Sigmoid colon (tissue), 7 donors: ENCODE measurements around the gene NDUFS1. TPM values are rescaled to one million over a fixed set of nuclear protein-coding genes. Genes with fewer than 3 reads are reported as not detected.

Experiments used
- DNase-seq: peaks from one replicate; pipeline ENCODE4 v3.0.0-alpha.2; 2019
- H3K27ac ChIP-seq, 4 donors: fragments of 200-600 bp; sonication (generic); one replicate each; pipeline ENCODE4 v1.5.1; 2016 to 2019; ENCODE audit warnings: mild to moderate bottlenecking in 1 of 4
- H3K27me3 ChIP-seq, 3 donors: fragments of 200-600 bp; sonication (generic); one replicate each; pipeline ENCODE4 v1.5.1; 2019; ENCODE audit warnings: mild to moderate bottlenecking in 1 of 3
- H3K36me3 ChIP-seq, 4 donors: fragments of 200-600 bp; sonication (generic); one replicate each; pipeline ENCODE4 v1.5.1; 2016 to 2019
- H3K4me1 ChIP-seq, 4 donors: fragments of 200-600 bp; sonication (generic); one replicate each; pipeline ENCODE4 v1.5.1; 2017 to 2019
- H3K4me3 ChIP-seq, 4 donors: fragments of 200-600 bp; sonication (generic); one replicate each; pipeline ENCODE4 v1.5.1; 2017 to 2019; ENCODE audit warnings: mild to moderate bottlenecking in 2 of 4, moderate library complexity in 1 of 4
- H3K9me3 ChIP-seq, 4 donors: fragments of 200-600 bp in 3 of 4; sonication (generic) in 3 of 4; one replicate each; pipeline versions ENCODE4 v1.5.1 to v1.6.1; 2013 to 2019
- EP300 ChIP-seq, 4 donors: sonication (generic); formaldehyde crosslinking; IDR thresholded peaks; one replicate each; pipeline ENCODE4 v1.6.1; 2017; ENCODE audit warnings: antibody characterized with exemption in 4 of 4
- POLR2A ChIP-seq, 2 donors: fragments of 450-650 bp; IDR thresholded peaks; one replicate each; pipeline ENCODE4 v1.6.1; 2016; ENCODE audit warnings: antibody characterized with exemption in 2 of 2, mild to moderate bottlenecking in 2 of 2, moderate library complexity in 2 of 2
- POLR2AphosphoS5 ChIP-seq, 4 donors: sonication (generic); formaldehyde crosslinking; IDR thresholded peaks; one replicate each; pipeline ENCODE4 v1.6.1; 2017; ENCODE audit warnings: antibody characterized with exemption in 4 of 4
- WGBS, 2 donors: extraction: QIAGEN DNeasy Blood & Tissue Kit; methylation state at CpG; one replicate each; pipeline ENCODE4 v1.1.7; 2013; 5-methylcytosine and 5-hydroxymethylcytosine counted together
- intact Hi-C: fragments of 100-400 bp; cut with DNase I; formaldehyde crosslinking; loops from one replicate; pipeline ENCODE4 v1.15.1; 2023
- polyA plus RNA-seq, 3 donors: library from polyadenylated mRNA; stranded (reverse); fragments of 200-250 nt; gene quantifications; one replicate each; pipeline ENCODE4 v1.2.3, GENCODE V29; 2013
- total RNA-seq, 4 donors: library from RNA; depleted of rRNA; stranded (reverse); fragments of >200 nt; gene quantifications; one replicate each; pipeline ENCODE4 v1.1.0, GENCODE V29; 2016
- TF ChIP-seq, protein P1 (sequence below), 4 experiments: fragments of 450-650 bp in 3 of 4; fragments of 200-600 bp in 1 of 4; IDR thresholded peaks; one replicate each; pipeline ENCODE4 v1.5.1; 2016 to 2019; ENCODE audit warnings: antibody characterized with exemption in 4 of 4, mild to moderate bottlenecking in 3 of 4, moderate library complexity in 2 of 4
- donor health status: healthy with polysubstance abuse.
- donor health status: Bipolar disorder and iron deficiency.
- donor health status: healthy.

NDUFS1 gene
- total and polyA plus RNA-seq, 7 donors: 46.6 to 109 (median 69.5) TPM

DNA sequence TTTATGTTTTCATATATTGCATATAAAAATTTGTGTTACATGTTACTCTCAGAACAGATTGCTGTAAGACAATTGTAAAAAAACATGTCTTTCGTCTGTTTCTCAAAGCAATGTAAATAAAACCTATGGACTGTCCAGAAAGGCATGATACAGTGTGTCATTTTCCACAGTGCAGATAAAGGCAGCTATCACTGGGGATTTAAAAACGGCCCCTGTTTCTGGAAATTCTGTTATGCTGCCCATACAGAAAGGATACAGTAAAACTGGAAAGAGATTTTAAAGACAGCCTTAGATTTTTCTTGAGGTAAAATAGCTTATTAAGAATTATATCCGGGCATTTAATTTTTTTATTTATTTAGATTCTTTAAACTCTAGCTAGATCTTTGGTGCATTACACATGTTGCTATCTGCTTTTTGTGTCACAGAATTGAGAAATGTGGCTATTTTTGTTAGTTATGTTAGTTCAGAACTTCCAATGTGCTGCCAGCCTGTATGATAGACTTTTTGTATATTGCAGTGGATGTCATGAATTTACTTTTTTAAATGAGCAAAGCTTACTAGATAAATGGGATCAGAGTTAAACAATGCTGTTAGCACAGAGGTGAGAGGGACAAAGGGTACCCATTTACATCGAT lies 72.4 kb downstream of the NDUFS1 start:
- TF ChIP-seq EP300 (IDR thresholded peaks at IDR 0.05) (no peak), POLR2AphosphoS5 (IDR thresholded peaks at IDR 0.05) (no peak), POLR2A (IDR thresholded peaks at IDR 0.05) (no peak)
- TF ChIP-seq, protein P1, sequence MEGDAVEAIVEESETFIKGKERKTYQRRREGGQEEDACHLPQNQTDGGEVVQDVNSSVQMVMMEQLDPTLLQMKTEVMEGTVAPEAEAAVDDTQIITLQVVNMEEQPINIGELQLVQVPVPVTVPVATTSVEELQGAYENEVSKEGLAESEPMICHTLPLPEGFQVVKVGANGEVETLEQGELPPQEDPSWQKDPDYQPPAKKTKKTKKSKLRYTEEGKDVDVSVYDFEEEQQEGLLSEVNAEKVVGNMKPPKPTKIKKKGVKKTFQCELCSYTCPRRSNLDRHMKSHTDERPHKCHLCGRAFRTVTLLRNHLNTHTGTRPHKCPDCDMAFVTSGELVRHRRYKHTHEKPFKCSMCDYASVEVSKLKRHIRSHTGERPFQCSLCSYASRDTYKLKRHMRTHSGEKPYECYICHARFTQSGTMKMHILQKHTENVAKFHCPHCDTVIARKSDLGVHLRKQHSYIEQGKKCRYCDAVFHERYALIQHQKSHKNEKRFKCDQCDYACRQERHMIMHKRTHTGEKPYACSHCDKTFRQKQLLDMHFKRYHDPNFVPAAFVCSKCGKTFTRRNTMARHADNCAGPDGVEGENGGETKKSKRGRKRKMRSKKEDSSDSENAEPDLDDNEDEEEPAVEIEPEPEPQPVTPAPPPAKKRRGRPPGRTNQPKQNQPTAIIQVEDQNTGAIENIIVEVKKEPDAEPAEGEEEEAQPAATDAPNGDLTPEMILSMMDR (IDR thresholded peaks at IDR 0.05): no peak
- H3K36me3 ChIP-seq: peaks cover 0 to 6% (median 0%) of the 10 kb centered on the region in 4 donors
- H3K4me1 ChIP-seq: peaks cover 0 to 36% (median 26%) of the 10 kb centered on the region in 4 donors
- no peaks in the 10 kb centered on the region for H3K9me3 ChIP-seq
- H3K27ac ChIP-seq: peak overlapping the region; percentile 94 to 99 (median 96)
- H3K4me3 ChIP-seq: peak overlapping the region; percentile 56 to 88 (median 78)
- DNase-seq: no peak
- 2 to 6% methylated on average over 4 of the region's 4 CpGs for WGBS, 2 donors
- intact Hi-C loops: loop anchor here (5.0 kb wide), 1 partner anchor 70 kb away; the partner anchor contains the start of genes EEF1B2 and NDUFS1
- H3K27me3 ChIP-seq: no peaks in the 10 kb centered on the region

DNA sequence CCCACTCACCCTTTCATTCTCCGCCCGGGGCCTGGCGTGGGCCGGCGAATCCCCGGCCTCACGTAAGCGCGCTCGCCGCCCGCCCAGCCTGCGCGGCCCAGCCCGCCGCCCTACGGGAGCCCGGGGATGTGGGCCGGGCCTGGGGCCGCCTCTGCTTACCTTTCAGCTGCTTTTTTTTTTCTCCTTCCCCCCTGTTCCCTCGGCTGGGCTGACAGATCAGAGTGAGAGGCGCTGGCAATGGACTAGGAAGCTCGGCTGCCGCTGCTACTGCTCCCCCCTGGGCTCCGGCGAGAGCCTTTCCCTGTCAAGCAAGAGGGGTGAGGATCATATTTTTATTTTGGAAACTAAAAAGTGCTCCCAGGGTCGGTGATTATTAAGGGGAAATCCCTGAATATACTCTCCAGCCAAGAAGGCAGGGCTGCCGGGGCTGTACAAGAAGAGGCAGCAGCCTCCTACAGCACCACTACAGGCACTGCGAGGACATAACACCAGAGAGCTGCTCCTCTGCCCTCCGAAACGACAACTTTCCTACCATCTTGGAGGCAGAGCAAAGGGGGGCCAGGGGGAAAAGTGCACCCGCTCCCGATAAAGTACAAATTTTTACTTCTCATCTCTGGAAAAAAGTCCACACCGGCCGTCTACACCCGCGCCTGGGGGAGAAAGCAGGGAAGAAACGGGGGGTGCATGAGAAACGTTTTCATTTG lies 73.3 kb downstream of the NDUFS1 start, which contains the start of gene INO80D:
Gene INO80D, minus strand, starts transcription at position 433 of the 704 bp plus-strand sequence. CDS start 23,158 bp downstream, outside the sequence.
- H3K9me3 ChIP-seq: no peaks in the 10 kb centered on the region
- peak; percentile 26 to 70 (median 62) for TF ChIP-seq POLR2AphosphoS5 (IDR thresholded peaks at IDR 0.05)
- peak; percentile 64 to 66 for TF ChIP-seq POLR2A (IDR thresholded peaks at IDR 0.05)
- TF ChIP-seq, protein P1 (IDR thresholded peaks at IDR 0.05): peak; percentile 10 to 71 (median 57)
- no peak for TF ChIP-seq EP300 (IDR thresholded peaks at IDR 0.05)
- no peaks in the 10 kb centered on the region for H3K27me3 ChIP-seq
- intact Hi-C loops: loop anchor here (5.0 kb wide), 1 partner anchor 71 kb away; the partner anchor contains the start of genes EEF1B2 and NDUFS1
- peak; percentile 90 for DNase-seq
- peaks cover 0 to 41% (median 28%) of the 10 kb centered on the region in 4 donors for H3K4me1 ChIP-seq
- H3K27ac ChIP-seq: peak within 1 kb of the TSS; percentile 94 to 99 (median 96)
- H3K4me3 ChIP-seq: peak within 1 kb of the TSS; percentile 71 to 88 (median 84)
- peaks cover 0 to 6% (median 0%) of the 10 kb centered on the region in 4 donors for H3K36me3 ChIP-seq
- 0 to 1% methylated on average over 39 of the region's 39 CpGs for WGBS, 2 donors

DNA sequence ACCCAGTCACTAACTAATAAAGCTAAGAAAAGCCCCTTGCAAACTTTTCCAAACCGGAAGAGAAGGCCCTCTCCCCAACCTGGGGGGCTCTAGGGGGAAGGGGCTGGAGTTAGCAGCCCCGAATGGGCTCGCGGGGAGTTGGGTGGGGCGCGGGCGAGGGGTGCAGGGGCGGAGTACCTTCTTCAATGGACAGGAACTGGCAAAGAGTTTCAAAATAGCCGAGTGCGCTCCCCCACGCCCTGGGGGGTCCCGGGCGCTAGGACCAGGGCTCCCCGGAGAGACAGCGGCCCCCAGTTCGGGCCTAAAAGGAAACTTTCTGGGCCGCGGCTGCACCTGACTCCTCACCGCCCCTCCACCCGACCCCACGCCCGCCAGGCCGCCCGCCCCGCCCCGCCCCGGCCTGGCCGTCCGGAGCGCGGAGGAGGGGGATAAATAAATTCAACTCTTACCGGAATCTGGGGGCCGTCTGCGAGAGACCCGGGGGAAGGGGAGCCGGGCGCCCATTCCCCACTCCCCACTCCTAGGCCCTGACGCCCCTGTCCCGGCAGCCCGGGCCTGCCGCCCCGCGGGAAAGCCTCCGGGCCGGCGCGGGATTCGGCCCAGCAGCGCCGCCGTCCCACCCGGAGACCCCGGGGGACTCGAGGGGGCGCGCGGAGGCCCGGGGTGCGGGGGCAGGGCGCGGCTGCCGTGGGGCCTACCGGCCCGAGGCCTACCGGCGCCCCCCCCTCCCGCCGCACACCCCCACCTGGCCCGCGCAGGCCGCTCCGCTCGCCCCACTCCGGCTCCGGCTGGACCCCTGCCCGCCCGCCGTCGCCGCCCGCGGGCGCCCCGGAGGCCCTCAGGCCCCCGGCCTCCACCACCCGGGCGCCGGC lies 74.1 kb downstream of the NDUFS1 start:
- H3K4me1 ChIP-seq: peaks cover 0 to 42% (median 30%) of the 10 kb centered on the region in 4 donors
- intact Hi-C loops: loop anchor here (5.0 kb wide), 1 partner anchor 72 kb away; the partner anchor contains the start of genes EEF1B2 and NDUFS1
- H3K27ac ChIP-seq: peak overlapping the region; percentile 94 to 99 (median 96)
- no peaks in the 10 kb centered on the region for H3K27me3 ChIP-seq
- WGBS, 2 donors: 1% methylated on average over 88 of the region's 88 CpGs
- no peak for TF ChIP-seq POLR2AphosphoS5 (IDR thresholded peaks at IDR 0.05)
- peaks cover 0 to under 1% (median 0%) of the 10 kb centered on the region in 4 donors for H3K36me3 ChIP-seq
- no peaks in the 10 kb centered on the region for H3K9me3 ChIP-seq
- peak; percentile 70 for DNase-seq
- peak overlapping the region; percentile 71 to 88 (median 84) for H3K4me3 ChIP-seq

DNA sequence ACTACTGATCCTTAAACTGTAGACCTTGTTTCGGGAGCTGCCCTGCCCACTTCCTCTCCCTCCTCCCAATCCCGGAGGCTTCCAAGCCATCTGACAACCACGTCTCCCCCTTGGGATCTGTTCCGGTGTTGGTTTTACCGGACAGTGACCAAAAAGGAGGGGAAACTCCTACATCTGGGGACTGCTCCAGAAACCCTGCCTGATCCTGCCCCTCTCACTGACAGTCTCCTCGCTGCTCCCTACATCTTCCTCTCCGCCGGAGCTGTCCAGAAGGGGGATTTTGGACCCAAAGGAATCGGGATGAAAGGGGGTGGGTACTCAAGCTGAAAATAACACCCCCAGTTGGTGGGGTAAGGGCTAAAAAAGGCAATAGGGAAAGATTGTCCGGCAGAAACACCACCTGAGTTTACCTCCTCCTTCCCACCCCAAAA lies 74.8 kb downstream of the NDUFS1 start:
- TF ChIP-seq POLR2A (IDR thresholded peaks at IDR 0.05) (peak; percentile 68 to 71), POLR2AphosphoS5 (IDR thresholded peaks at IDR 0.05) (peak; percentile 83 to 90 (median 84)), EP300 (IDR thresholded peaks at IDR 0.05) (no peak)
- TF ChIP-seq, protein P1 (IDR thresholded peaks at IDR 0.05): no peak
- H3K9me3 ChIP-seq: no peaks in the 10 kb centered on the region
- no peaks in the 10 kb centered on the region for H3K27me3 ChIP-seq
- intact Hi-C loops: no loop called here
- peak overlapping the region; percentile 71 to 88 (median 84) for H3K4me3 ChIP-seq
- peak overlapping the region; percentile 94 to 99 (median 96) for H3K27ac ChIP-seq
- no peaks in the 10 kb centered on the region for H3K36me3 ChIP-seq
- DNase-seq: peak; percentile 91
- WGBS, 2 donors: 0% methylated on average over 10 of the region's 10 CpGs
- peaks cover 0 to 47% (median 31%) of the 10 kb centered on the region in 4 donors for H3K4me1 ChIP-seq
